Bronchial epithelial cell (primary cell): Measurements from ENCODE around the gene NEK11. TPM values are rescaled to one million over a fixed set of nuclear protein-coding genes. Genes with fewer than 3 reads are reported as not detected.
"Not testable (repeated sequence)": the region's sequence is repeated elsewhere in the genome, so short reads cannot be mapped to it uniquely, and the experiment has no call there.

Experiments
- DNase-seq: peaks from one replicate; pipeline ENCODE4 v3.0.0-alpha.2; 2010; ENCODE audit warnings: low read depth
- FAIRE-seq: peaks from 2 replicates; lab custom pipeline; 2011; peaks lifted over from hg19 to GRCh38; lab: Jason Lieb, UNC
- H3K27me3 ChIP-seq: 2 replicates; pipeline ENCODE4 v1.5.1; 2011; ENCODE audit warnings: low read length; ENCODE audit not compliant: control insufficient read depth, insufficient read depth
- H3K36me3 ChIP-seq: 2 replicates; pipeline ENCODE4 v1.5.1; 2011; ENCODE audit warnings: low read length; ENCODE audit not compliant: control insufficient read depth, insufficient read depth
- H3K4me3 ChIP-seq: 2 replicates; pipeline ENCODE4 v1.5.1; 2011; ENCODE audit warnings: mild to moderate bottlenecking, low read depth, low read length, control low read depth
- CTCF ChIP-seq: IDR thresholded peaks from 2 replicates; pipeline ENCODE4 v1.5.1; 2011; ENCODE audit warnings: mild to moderate bottlenecking, moderate library complexity, low read length, control low read depth, inconsistent platforms; ENCODE audit not compliant: insufficient read depth, severe bottlenecking
- total RNA-seq: library from RNA; depleted of rRNA; stranded (reverse); fragments of >200 nt; gene quantifications from 2 replicates; pipeline ENCODE4 v1.2.1, GENCODE V29; 2014

NEK11 gene
- total RNA-seq, 1 donor from 2014 or later, result 2.1 TPM

DNA sequence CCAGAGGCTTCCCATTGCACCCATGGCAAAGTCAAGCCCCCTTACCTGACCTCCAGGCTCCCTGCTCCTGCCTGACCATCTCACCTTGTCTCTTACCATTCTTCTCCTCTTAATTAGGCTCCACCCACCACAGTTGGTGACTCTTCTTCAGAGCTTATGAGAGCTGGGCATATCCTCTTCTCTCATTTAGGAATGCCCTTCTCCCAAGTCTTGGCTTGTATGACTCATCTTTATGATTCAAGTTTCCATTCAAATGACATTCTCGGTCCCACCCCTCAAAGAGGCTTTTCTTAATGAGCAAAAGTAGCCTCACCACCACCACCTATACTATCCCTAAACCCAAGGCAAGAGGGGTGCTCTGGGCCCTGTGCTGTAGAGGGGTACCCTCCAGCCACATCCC lies 299.6 kb downstream of the NEK11 start:
- DNase-seq, result peak; percentile 79
- FAIRE-seq, result no peak
- H3K4me3 ChIP-seq, result no peak overlapping the region
- H3K36me3 ChIP-seq, result no peaks in the 10 kb centered on the region
- H3K27me3 ChIP-seq, result no peaks in the 10 kb centered on the region
- no peak for TF ChIP-seq CTCF

GRCh38 chr3:131328721-131329120 lies 302.0 kb downstream of the NEK11 start:
- no peak overlapping the region for H3K4me3 ChIP-seq
- DNase-seq (no peak), FAIRE-seq (no peak)
- no peaks in the 10 kb centered on the region for H3K27me3 ChIP-seq
- TF ChIP-seq CTCF, result no peak
- H3K36me3 ChIP-seq, result no peaks in the 10 kb centered on the region

DNA sequence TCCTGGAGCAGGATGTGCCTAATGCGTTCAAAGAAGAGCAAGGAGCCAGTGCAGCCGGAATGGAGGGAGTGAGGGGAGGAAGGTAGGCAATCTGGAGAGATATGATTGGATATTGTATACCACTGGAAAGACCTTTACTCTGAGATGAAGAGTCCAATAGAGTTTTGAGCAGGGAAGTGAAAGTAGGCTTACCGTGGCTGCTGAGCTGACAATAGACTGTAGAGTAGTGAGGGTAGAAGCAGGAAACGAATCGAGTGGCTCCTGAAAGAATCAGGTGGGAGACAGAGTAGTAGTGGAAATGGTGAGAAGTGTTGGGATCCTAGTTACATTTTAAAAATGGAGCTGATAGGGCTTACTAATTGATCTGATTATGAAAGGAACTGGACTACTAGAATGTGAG lies 303.1 kb downstream of the NEK11 start:
- DNase-seq (no peak), FAIRE-seq (no peak)
- no peaks in the 10 kb centered on the region for H3K27me3 ChIP-seq
- no peak for TF ChIP-seq CTCF
- no peaks in the 10 kb centered on the region for H3K36me3 ChIP-seq
- no peak overlapping the region for H3K4me3 ChIP-seq

DNA sequence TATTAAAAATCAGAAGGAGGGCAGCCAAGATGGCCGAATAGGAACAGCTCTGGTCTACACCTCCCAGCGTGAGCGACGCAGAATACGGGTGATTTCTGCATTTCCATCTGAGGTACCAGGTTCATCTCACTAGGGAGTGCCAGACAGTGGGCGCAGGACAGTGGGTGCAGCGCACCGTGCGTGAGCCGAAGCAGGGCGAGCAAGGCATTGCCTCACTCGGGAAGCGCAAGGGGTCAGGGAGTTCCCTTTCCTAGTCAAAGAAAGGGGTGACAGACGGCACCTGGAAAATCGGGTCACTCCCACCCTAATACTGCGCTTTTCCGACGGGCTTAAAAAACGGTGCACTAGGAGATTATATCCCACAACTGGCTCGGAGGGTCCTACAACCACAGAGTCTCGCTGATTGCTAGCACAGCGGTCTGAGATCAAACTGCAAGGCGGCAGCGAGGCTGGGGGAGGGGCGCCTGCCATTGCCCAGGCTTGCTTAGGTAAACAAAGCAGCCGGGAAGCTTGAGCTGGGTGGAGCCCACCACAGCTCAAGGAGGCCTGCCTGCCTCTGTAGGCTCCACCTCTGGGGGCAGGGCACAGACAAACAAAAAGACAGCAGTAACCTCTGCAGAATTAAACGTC lies 304.9 kb downstream of the NEK11 start:
- not testable (repeated sequence) for H3K4me3 ChIP-seq, H3K27me3 ChIP-seq, H3K36me3 ChIP-seq, DNase-seq, FAIRE-seq

DNA sequence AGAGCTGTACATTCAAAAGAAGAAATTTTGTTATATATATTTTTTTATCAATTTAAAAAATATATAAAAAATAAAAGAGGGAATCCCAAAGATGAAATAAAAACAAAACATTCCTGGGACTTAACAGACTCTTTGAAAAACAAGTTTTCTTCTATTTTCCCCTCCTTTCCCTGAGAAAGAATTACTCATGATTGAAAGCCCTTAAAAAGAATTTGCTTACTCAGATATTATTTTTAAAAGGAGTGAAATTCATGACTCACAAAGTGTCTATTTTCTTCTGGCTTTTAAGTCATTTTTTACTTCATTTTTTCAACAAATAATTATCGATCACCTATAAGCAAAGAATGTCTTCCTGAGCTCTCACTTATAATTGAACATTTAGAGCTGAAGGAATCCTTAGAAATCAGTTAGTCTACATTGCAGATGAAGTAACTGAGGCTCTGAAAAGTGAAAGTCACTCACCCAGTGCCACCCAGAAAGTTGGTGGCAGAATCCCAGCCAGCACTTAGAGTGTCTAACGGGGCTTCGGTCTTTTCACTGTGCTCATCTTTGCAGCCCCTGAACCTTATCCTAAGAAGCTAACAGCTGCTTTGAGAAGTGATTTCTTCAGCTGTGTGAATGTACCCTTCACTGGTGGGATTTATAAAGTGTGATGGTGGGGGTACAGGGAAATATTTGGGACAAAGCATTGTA lies 312.4 kb downstream of the NEK11 start:
- Histone ChIP-seq H3K4me3 (no peak overlapping the region), H3K36me3 (no peaks in the 10 kb centered on the region), H3K27me3 (no peaks in the 10 kb centered on the region)
- TF ChIP-seq CTCF, result no peak
- DNase-seq (peak; percentile 39), FAIRE-seq (no peak)

- Histone ChIP-seq H3K4me3 (no peak overlapping the region), H3K36me3 (no peaks in the 10 kb centered on the region), H3K27me3 (no peaks in the 10 kb centered on the region)
- DNase-seq (no peak), FAIRE-seq (no peak)
- no peak for TF ChIP-seq CTCF
Observed at GRCh38 chr3:131341761-131342160, 315.1 kb downstream of the NEK11 start.
